ENCODE measurements around the gene FILIP1L.

The FILIP1L gene

GRCh38 chr3:99863588-99863987 lies 250.7 kb downstream of the FILIP1L start:
- Histone ChIP-seq H3K4me1 (ENCODE audit: control insufficient read depth in 1 of 2, insufficient read depth in 2 of 2, low read length in 2 of 2) (peaks cover 24 to 79% of the 10 kb centered on the region in 2 donors), H3K9me3 (ENCODE audit: control insufficient read depth in 1 of 2, low read length in 2 of 2) (no peaks in the 10 kb centered on the region), H3K27me3 (ENCODE audit: low read depth, low read length) (no peaks in the 10 kb centered on the region), H3K27ac (ENCODE audit: low read length) (peak overlapping the region; percentile 36), H3K36me3 (ENCODE audit: control insufficient read depth in 1 of 2, insufficient read depth in 2 of 2, low read length in 2 of 2) (peaks cover 38 to 41% of the 10 kb centered on the region in 2 donors), H3K4me3 (ENCODE audit: low read depth in 1 of 2, low read length in 2 of 2) (no peak overlapping the region)

GRCh38 chr3:99863002-99863401 lies 251.3 kb downstream of the FILIP1L start:
- Histone ChIP-seq H3K27ac (ENCODE audit: low read length) (peak overlapping the region; percentile 89), H3K9me3 (ENCODE audit: control insufficient read depth in 1 of 2, low read length in 2 of 2) (no peaks in the 10 kb centered on the region), H3K4me1 (ENCODE audit: control insufficient read depth in 1 of 2, insufficient read depth in 2 of 2, low read length in 2 of 2) (peaks cover 21 to 73% of the 10 kb centered on the region in 2 donors), H3K27me3 (ENCODE audit: low read depth, low read length) (no peaks in the 10 kb centered on the region), H3K4me3 (ENCODE audit: low read depth in 1 of 2, low read length in 2 of 2) (no peak overlapping the region), H3K36me3 (ENCODE audit: control insufficient read depth in 1 of 2, insufficient read depth in 2 of 2, low read length in 2 of 2) (peaks cover 38 to 42% of the 10 kb centered on the region in 2 donors)

- Histone ChIP-seq H3K36me3 (ENCODE audit: control insufficient read depth in 1 of 2, insufficient read depth in 2 of 2, low read length in 2 of 2) (peaks cover 37 to 45% of the 10 kb centered on the region in 2 donors), H3K27me3 (ENCODE audit: low read depth, low read length) (no peaks in the 10 kb centered on the region), H3K4me3 (ENCODE audit: low read depth in 1 of 2, low read length in 2 of 2) (no peak overlapping the region), H3K27ac (ENCODE audit: low read length) (peak overlapping the region; percentile 89), H3K9me3 (ENCODE audit: control insufficient read depth in 1 of 2, low read length in 2 of 2) (no peaks in the 10 kb centered on the region), H3K4me1 (ENCODE audit: control insufficient read depth in 1 of 2, insufficient read depth in 2 of 2, low read length in 2 of 2) (peaks cover 20 to 65% of the 10 kb centered on the region in 2 donors)
These were observed 252.1 kb downstream of the FILIP1L start for GRCh38 chr3:99862208-99862607.

- peak overlapping the region; percentile 89 for H3K27ac ChIP-seq (ENCODE audit: low read length)
- no peaks in the 10 kb centered on the region for H3K9me3 ChIP-seq (ENCODE audit: control insufficient read depth in 1 of 2, low read length in 2 of 2)
- peaks cover 20 to 59% of the 10 kb centered on the region in 2 donors for H3K4me1 ChIP-seq (ENCODE audit: control insufficient read depth in 1 of 2, insufficient read depth in 2 of 2, low read length in 2 of 2)
- peak overlapping the region in 1 of 2 donors; percentile 3 for H3K4me3 ChIP-seq (ENCODE audit: low read depth in 1 of 2, low read length in 2 of 2)
- no peaks in the 10 kb centered on the region for H3K27me3 ChIP-seq (ENCODE audit: low read depth, low read length)
- H3K36me3 ChIP-seq (ENCODE audit: control insufficient read depth in 1 of 2, insufficient read depth in 2 of 2, low read length in 2 of 2), result peaks cover 27 to 48% of the 10 kb centered on the region in 2 donors
These were observed 253.1 kb downstream of the FILIP1L start for GRCh38 chr3:99861216-99861615.

DNA sequence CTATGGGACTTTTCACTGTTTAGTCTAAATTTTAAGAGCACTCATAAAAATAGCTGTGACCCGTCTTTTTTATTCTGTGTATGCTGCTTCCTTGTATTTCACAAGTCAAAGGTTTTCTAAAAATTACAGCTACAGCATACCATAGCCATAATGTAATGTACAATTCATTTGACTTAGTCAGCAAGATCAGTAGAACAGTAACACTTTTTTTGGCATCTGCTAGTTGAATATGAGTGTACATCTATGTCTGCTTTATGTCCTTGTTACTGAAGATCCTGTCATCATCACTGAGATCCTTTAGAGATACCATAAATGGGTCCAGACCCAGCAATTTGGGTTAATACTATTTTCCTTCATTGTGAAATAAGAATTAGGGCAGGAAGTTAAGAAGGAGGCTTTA lies 254.5 kb downstream of the FILIP1L start:
- peak overlapping the region; percentile 89 for H3K27ac ChIP-seq (ENCODE audit: low read length)
- no peaks in the 10 kb centered on the region for H3K9me3 ChIP-seq (ENCODE audit: control insufficient read depth in 1 of 2, low read length in 2 of 2)
- H3K36me3 ChIP-seq (ENCODE audit: control insufficient read depth in 1 of 2, insufficient read depth in 2 of 2, low read length in 2 of 2), result peaks cover 29 to 52% of the 10 kb centered on the region in 2 donors
- H3K27me3 ChIP-seq (ENCODE audit: low read depth, low read length), result no peaks in the 10 kb centered on the region
- peaks cover 23 to 53% of the 10 kb centered on the region in 2 donors for H3K4me1 ChIP-seq (ENCODE audit: control insufficient read depth in 1 of 2, insufficient read depth in 2 of 2, low read length in 2 of 2)
- no peak overlapping the region for H3K4me3 ChIP-seq (ENCODE audit: low read depth in 1 of 2, low read length in 2 of 2)

GRCh38 chr3:99858469-99858868 lies 255.8 kb downstream of the FILIP1L start:
- peak overlapping the region; percentile 89 for H3K27ac ChIP-seq (ENCODE audit: low read length)
- peaks cover 27 to 46% of the 10 kb centered on the region in 2 donors for H3K4me1 ChIP-seq (ENCODE audit: control insufficient read depth in 1 of 2, insufficient read depth in 2 of 2, low read length in 2 of 2)
- no peak overlapping the region for H3K4me3 ChIP-seq (ENCODE audit: low read depth in 1 of 2, low read length in 2 of 2)
- H3K9me3 ChIP-seq (ENCODE audit: control insufficient read depth in 1 of 2, low read length in 2 of 2), result no peaks in the 10 kb centered on the region
- no peaks in the 10 kb centered on the region for H3K27me3 ChIP-seq (ENCODE audit: low read depth, low read length)
- peaks cover 24 to 40% of the 10 kb centered on the region in 2 donors for H3K36me3 ChIP-seq (ENCODE audit: control insufficient read depth in 1 of 2, insufficient read depth in 2 of 2, low read length in 2 of 2)

DNA sequence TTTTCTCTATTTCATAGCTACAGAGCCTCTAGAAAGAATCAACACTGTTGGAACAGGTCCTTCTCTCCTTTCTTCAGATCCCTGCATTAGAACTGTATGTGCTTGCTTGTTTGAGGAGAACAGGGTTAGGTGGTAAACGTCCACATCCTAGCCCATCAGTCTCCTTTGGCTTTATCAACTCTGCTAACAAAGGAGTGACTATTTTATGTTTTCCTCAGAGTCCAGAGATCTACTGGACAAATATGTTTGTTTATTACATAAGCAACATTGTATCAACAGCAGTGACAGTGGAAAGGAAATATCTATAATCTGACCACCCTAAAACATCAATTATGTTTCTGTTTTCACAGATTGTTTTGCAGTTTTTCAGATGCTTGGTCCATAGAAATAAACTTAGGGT lies 257.0 kb downstream of the FILIP1L start:
- Histone ChIP-seq H3K36me3 (ENCODE audit: control insufficient read depth in 1 of 2, insufficient read depth in 2 of 2, low read length in 2 of 2) (peaks cover 19 to 34% of the 10 kb centered on the region in 2 donors), H3K4me1 (ENCODE audit: control insufficient read depth in 1 of 2, insufficient read depth in 2 of 2, low read length in 2 of 2) (peaks cover 27 to 40% of the 10 kb centered on the region in 2 donors), H3K4me3 (ENCODE audit: low read depth in 1 of 2, low read length in 2 of 2) (no peak overlapping the region), H3K9me3 (ENCODE audit: control insufficient read depth in 1 of 2, low read length in 2 of 2) (no peaks in the 10 kb centered on the region), H3K27me3 (ENCODE audit: low read depth, low read length) (no peaks in the 10 kb centered on the region), H3K27ac (ENCODE audit: low read length) (peak overlapping the region; percentile 10)

- peaks cover 27 to 35% of the 10 kb centered on the region in 2 donors for H3K4me1 ChIP-seq (ENCODE audit: control insufficient read depth in 1 of 2, insufficient read depth in 2 of 2, low read length in 2 of 2)
- peak overlapping the region; percentile 10 for H3K27ac ChIP-seq (ENCODE audit: low read length)
- H3K9me3 ChIP-seq (ENCODE audit: control insufficient read depth in 1 of 2, low read length in 2 of 2), result no peaks in the 10 kb centered on the region
- H3K4me3 ChIP-seq (ENCODE audit: low read depth in 1 of 2, low read length in 2 of 2), result no peak overlapping the region
- peaks cover 18 to 33% of the 10 kb centered on the region in 2 donors for H3K36me3 ChIP-seq (ENCODE audit: control insufficient read depth in 1 of 2, insufficient read depth in 2 of 2, low read length in 2 of 2)
- H3K27me3 ChIP-seq (ENCODE audit: low read depth, low read length), result no peaks in the 10 kb centered on the region
These were observed 257.7 kb downstream of the FILIP1L start for GRCh38 chr3:99856437-99857220.

DNA sequence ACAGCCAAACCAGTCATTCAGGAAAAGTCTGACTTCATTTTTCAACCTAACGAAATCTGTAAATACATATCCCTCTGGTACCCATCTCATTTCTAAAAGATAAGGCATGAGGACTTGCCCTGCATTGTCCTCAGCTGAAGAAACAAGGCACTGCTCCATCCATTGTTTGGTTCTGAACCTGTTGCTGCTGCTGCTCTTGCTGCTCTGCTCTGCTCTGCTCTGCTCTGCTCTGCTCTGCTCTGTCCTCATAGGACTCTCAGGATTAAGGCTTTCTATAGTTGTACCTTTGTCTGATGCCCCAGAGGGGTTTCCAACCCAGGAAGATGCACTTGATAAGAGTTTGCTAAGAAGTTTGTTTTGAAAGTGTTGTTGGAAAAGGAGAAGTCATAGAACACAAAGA lies 258.4 kb downstream of the FILIP1L start:
- Histone ChIP-seq H3K36me3 (ENCODE audit: control insufficient read depth in 1 of 2, insufficient read depth in 2 of 2, low read length in 2 of 2) (peaks cover 15 to 27% of the 10 kb centered on the region in 2 donors), H3K27me3 (ENCODE audit: low read depth, low read length) (no peaks in the 10 kb centered on the region), H3K9me3 (ENCODE audit: control insufficient read depth in 1 of 2, low read length in 2 of 2) (no peaks in the 10 kb centered on the region), H3K27ac (ENCODE audit: low read length) (no peak overlapping the region), H3K4me1 (ENCODE audit: control insufficient read depth in 1 of 2, insufficient read depth in 2 of 2, low read length in 2 of 2) (peaks cover 24 to 28% of the 10 kb centered on the region in 2 donors), H3K4me3 (ENCODE audit: low read depth in 1 of 2, low read length in 2 of 2) (no peak overlapping the region)

- Histone ChIP-seq H3K4me1 (ENCODE audit: control insufficient read depth in 1 of 2, insufficient read depth in 2 of 2, low read length in 2 of 2) (peaks cover 16 to 20% of the 10 kb centered on the region in 2 donors), H3K27ac (ENCODE audit: low read length) (no peak overlapping the region), H3K9me3 (ENCODE audit: control insufficient read depth in 1 of 2, low read length in 2 of 2) (no peaks in the 10 kb centered on the region), H3K4me3 (ENCODE audit: low read depth in 1 of 2, low read length in 2 of 2) (no peak overlapping the region), H3K36me3 (ENCODE audit: control insufficient read depth in 1 of 2, insufficient read depth in 2 of 2, low read length in 2 of 2) (peaks cover 25 to 36% of the 10 kb centered on the region in 2 donors), H3K27me3 (ENCODE audit: low read depth, low read length) (no peaks in the 10 kb centered on the region)
These were observed 259.5 kb downstream of the FILIP1L start for GRCh38 chr3:99854756-99855298.

DNA sequence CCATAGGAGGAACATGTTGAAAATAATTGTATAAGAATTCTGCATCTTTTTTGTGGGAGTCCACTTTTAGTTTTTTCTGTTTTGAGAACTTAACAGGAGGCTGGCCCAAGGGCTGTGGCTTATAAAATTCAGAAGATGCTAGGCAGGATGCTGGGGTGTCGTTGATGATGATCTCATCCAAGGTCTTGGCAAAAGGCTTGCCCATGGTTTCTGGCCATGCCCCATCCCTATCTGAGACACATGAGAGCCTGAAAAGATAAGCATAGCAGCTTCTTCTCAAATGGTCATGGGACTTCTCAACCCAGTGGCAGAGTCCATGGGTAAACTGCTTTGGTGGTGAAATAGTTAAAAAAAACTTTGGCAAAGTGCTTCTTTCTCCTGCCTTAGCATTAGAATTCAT lies 261.4 kb downstream of the FILIP1L start:
- Histone ChIP-seq H3K4me3 (ENCODE audit: low read depth in 1 of 2, low read length in 2 of 2) (no peak overlapping the region), H3K9me3 (ENCODE audit: control insufficient read depth in 1 of 2, low read length in 2 of 2) (no peaks in the 10 kb centered on the region), H3K36me3 (ENCODE audit: control insufficient read depth in 1 of 2, insufficient read depth in 2 of 2, low read length in 2 of 2) (peaks cover 30 to 35% of the 10 kb centered on the region in 2 donors), H3K27ac (ENCODE audit: low read length) (no peak overlapping the region), H3K4me1 (ENCODE audit: control insufficient read depth in 1 of 2, insufficient read depth in 2 of 2, low read length in 2 of 2) (peaks cover 8 to 32% of the 10 kb centered on the region in 2 donors), H3K27me3 (ENCODE audit: low read depth, low read length) (no peaks in the 10 kb centered on the region)

All from muscle layer of duodenum (tissue), 2 donors.